WTC11 (cell line): Measurements from ENCODE around the gene GUCA1A.
"Not testable (repeated sequence)": the region's sequence is repeated elsewhere in the genome, so short reads cannot be mapped to it uniquely, and the experiment has no call there.

Source experiments
- ATF2 ChIP-seq: sonication (generic); formaldehyde crosslinking; IDR thresholded peaks from 2 replicates; pipeline ENCODE4 v1.8.1; 2022; ENCODE audit warnings: low read depth, missing genetic modification reagents, borderline replicate concordance
- CTCF ChIP-seq: fragments of 200-600 bp; IDR thresholded peaks from 2 replicates; pipeline ENCODE4 v1.8.0; 2022; ENCODE audit warnings: antibody characterized with exemption
- EMX1 ChIP-seq: fragments of 250-450 bp; sonication (Bioruptor Pico); IDR thresholded peaks from 2 replicates; pipeline ENCODE4 v1.8.0; 2021; ENCODE audit warnings: mild to moderate bottlenecking
- ETV6 ChIP-seq: sonication (generic); formaldehyde crosslinking; IDR thresholded peaks from 2 replicates; pipeline ENCODE4 v1.8.1; 2022; ENCODE audit warnings: mild to moderate bottlenecking, missing genetic modification reagents
- HMGA2 ChIP-seq: fragments of 250-450 bp; sonication (Bioruptor Pico); IDR thresholded peaks from 2 replicates; pipeline ENCODE4 v1.4.0; 2021; ENCODE audit warnings: mild to moderate bottlenecking, moderate library complexity
- JUN ChIP-seq: sonication (generic); formaldehyde crosslinking; IDR thresholded peaks from 2 replicates; pipeline ENCODE4 v1.8.0; 2023; ENCODE audit warnings: mild to moderate bottlenecking, missing genetic modification reagents
- KAT7 ChIP-seq: sonication (generic); formaldehyde crosslinking; IDR thresholded peaks from 2 replicates; pipeline ENCODE4 v1.8.1; 2023; ENCODE audit warnings: missing genetic modification reagents, mild to moderate bottlenecking, borderline replicate concordance
- NR2C2 ChIP-seq: sonication (generic); formaldehyde crosslinking; IDR thresholded peaks from 2 replicates; pipeline ENCODE4 v1.8.0; 2022; ENCODE audit warnings: mild to moderate bottlenecking, missing genetic modification reagents
- RELA ChIP-seq: sonication (generic); formaldehyde crosslinking; IDR thresholded peaks from 2 replicates; pipeline ENCODE4 v1.8.1; 2022; ENCODE audit warnings: missing genetic modification reagents, mild to moderate bottlenecking, borderline replicate concordance
- SP1 ChIP-seq: sonication (generic); formaldehyde crosslinking; conservative IDR thresholded peaks from 2 replicates; pipeline ENCODE4 v1.8.1; 2022; ENCODE audit warnings: missing genetic modification reagents
- ZBTB21 ChIP-seq: sonication (generic); formaldehyde crosslinking; IDR thresholded peaks from 2 replicates; pipeline ENCODE4 v1.8.1; 2023; ENCODE audit warnings: mild to moderate bottlenecking, missing genetic modification reagents, borderline replicate concordance
- ZNF232 ChIP-seq: sonication (generic); formaldehyde crosslinking; IDR thresholded peaks from 2 replicates; pipeline ENCODE4 v1.8.0; 2022; ENCODE audit warnings: mild to moderate bottlenecking, missing genetic modification reagents
- ZNF263 ChIP-seq: sonication (generic); formaldehyde crosslinking; IDR thresholded peaks from 2 replicates; pipeline ENCODE4 v1.8.1; 2022; ENCODE audit warnings: low read depth, mild to moderate bottlenecking, moderate library complexity, missing genetic modification reagents
- ZSCAN18 ChIP-seq: fragments of 250-450 bp; sonication (Bioruptor Pico); IDR thresholded peaks from 2 replicates; pipeline ENCODE4 v2.1.2; 2022; ENCODE audit warnings: mild to moderate bottlenecking, moderate library complexity

GRCh38 chr6:42152528-42153213 is 20.5 kb upstream of the GUCA1A start:
- TF ChIP-seq RELA (CRISPR knock-in tag); HMGA2 (CRISPR knock-in tag); ETV6 (CRISPR knock-in tag); KAT7 (CRISPR knock-in tag); CTCF; ZNF263 (CRISPR knock-in tag); NR2C2 (CRISPR knock-in tag); SP1; ZSCAN18 (CRISPR knock-in tag); ZNF232 (CRISPR knock-in tag); EMX1 (CRISPR knock-in tag); JUN; ZBTB21 (CRISPR knock-in tag); ATF2 (CRISPR knock-in tag): not testable (repeated sequence)
